HCT116 (cell line): ENCODE results near the gene SH3BP4. TPM values are rescaled to one million over a fixed set of nuclear protein-coding genes. Genes with fewer than 3 reads are reported as not detected.

Source experiments
- ATAC-seq: fragments of 200-7000 bp; cut with Tn5 transposase; 2 replicates; pipeline ENCODE4 v1.9.1; 2020; ENCODE audit warnings: mild to moderate bottlenecking, moderate library complexity
- BruUV-seq: library from RNA; stranded (reverse); fragments of 400-500 nt; replicated peaks from 2 replicates; lab custom pipeline; 2021; lab: Mats Ljungman, UMichigan
- CTCF ChIA-PET: fragments of 300-600 bp; sonication (Branson Sonifier 250); formaldehyde crosslinking; loops from one replicate; lab custom pipeline; 2021; ENCODE audit warnings: antibody characterized with exemption; lab: Charles Lee
- POLR2A ChIA-PET: fragments of 300-600, 350-600 bp; sonication (Branson Sonifier 250); formaldehyde crosslinking; loops from one replicate; lab custom pipeline; 2021; ENCODE audit warnings: antibody characterized with exemption; lab: Charles Lee
- RAD21 ChIA-PET, 2 experiments: fragments of 300-600 bp; sonication (Branson Sonifier 250); formaldehyde crosslinking; loops; one replicate each; lab custom pipeline; 2023; ENCODE audit warnings: low total read pairs in 2 of 2; ENCODE audit not compliant: uncharacterized antibody in 2 of 2, unreplicated experiment in 2 of 2, low non-redundant PET in 1 of 2; lab: Charles Lee
- DNase-seq: peaks from one replicate; pipeline ENCODE4 v3.0.0-alpha.2; 2010; ENCODE audit warnings: low read depth, low spot score
- H2AFZ ChIP-seq: fragments of 200-600 bp; shearing (Covaris generic), sonication (generic); 2 replicates; pipeline ENCODE4 v1.6.1; 2017; ENCODE audit warnings: low read depth, mixed run types, mixed read lengths, antibody characterized with exemption, low read length; ENCODE audit not compliant: poor library complexity, severe bottlenecking
- H3K27ac ChIP-seq: 2 replicates; pipeline ENCODE4 v1.5.1; 2012; ENCODE audit warnings: low read depth, low read length
- H3K27me3 ChIP-seq: fragments of 200-600 bp; sonication (generic); 2 replicates; pipeline ENCODE4 v1.6.1; 2016; ENCODE audit warnings: mixed run types, low read length, mixed read lengths; ENCODE audit not compliant: insufficient read depth
- H3K36me3 ChIP-seq, 2 experiments: fragments of 200-500 bp in 1 of 2; fragments of 200-600 bp in 1 of 2; sonication (Bioruptor generic) in 1 of 2; sonication (generic) in 1 of 2; 2 replicates each; pipeline versions ENCODE4 v1.5.1 to v1.6.1; 2014 to 2016; ENCODE audit warnings: low read length in 2 of 2, inconsistent platforms in 1 of 2, mixed read lengths in 1 of 2, mixed run types in 1 of 2; ENCODE audit not compliant: insufficient read depth in 2 of 2, control insufficient read depth in 1 of 2
- H3K4me1 ChIP-seq, 2 experiments: fragments of 200-600 bp in 1 of 2; sonication (generic) in 1 of 2; 2 replicates each; pipeline versions ENCODE4 v1.5.1 to v1.6.1; 2012 to 2017; ENCODE audit warnings: low read length in 2 of 2, inconsistent platforms in 1 of 2, mild to moderate bottlenecking in 1 of 2, mixed read lengths in 1 of 2, mixed run types in 1 of 2, moderate library complexity in 1 of 2; ENCODE audit not compliant: insufficient read depth in 2 of 2, control insufficient read depth in 1 of 2
- H3K4me2 ChIP-seq: fragments of 200-600 bp; sonication (generic); 2 replicates; pipeline ENCODE4 v1.6.1; 2017; ENCODE audit warnings: mixed run types, low read length, mixed read lengths
- H3K4me3 ChIP-seq, 2 experiments: fragments of 200-600 bp in 1 of 2; sonication (generic) in 1 of 2; replicated peaks in 1 of 2; 2 replicates each; pipeline ENCODE4 v1.5.1; 2011 to 2016; ENCODE audit warnings: low read length in 2 of 2, control low read depth in 1 of 2, low read depth in 1 of 2, mild to moderate bottlenecking in 1 of 2, mixed read lengths in 1 of 2, mixed run types in 1 of 2
- H3K79me2 ChIP-seq: fragments of 200-600 bp; sonication (generic); 2 replicates; pipeline ENCODE4 v1.6.1; 2017; ENCODE audit warnings: mild to moderate bottlenecking, mixed run types, low read length, moderate library complexity, mixed read lengths; ENCODE audit not compliant: insufficient read depth
- H3K9ac ChIP-seq: fragments of 200-600 bp; sonication (generic); 2 replicates; pipeline ENCODE4 v1.6.1; 2016; ENCODE audit warnings: low read length, mixed read lengths
- H3K9me2 ChIP-seq: fragments of 200-600 bp; sonication (generic), shearing (Covaris generic); 2 replicates; pipeline ENCODE4 v1.6.1; 2017; ENCODE audit warnings: mixed run types, mild to moderate bottlenecking, moderate library complexity; ENCODE audit not compliant: insufficient read depth
- H3K9me3 ChIP-seq, 2 experiments: fragments of 200-500 bp in 1 of 2; fragments of 200-600 bp in 1 of 2; sonication (Bioruptor generic) in 1 of 2; sonication (generic) in 1 of 2; 2 replicates each; pipeline ENCODE4 v1.6.1; 2014 to 2017; ENCODE audit warnings: low read length in 2 of 2, mixed read lengths in 2 of 2, inconsistent platforms in 1 of 2, low read depth in 1 of 2, mild to moderate bottlenecking in 1 of 2, mixed run types in 1 of 2, moderate library complexity in 1 of 2; ENCODE audit not compliant: control insufficient read depth in 1 of 2, insufficient read depth in 1 of 2
- H4K20me1 ChIP-seq: fragments of 200-600 bp; sonication (generic), shearing (Covaris generic); 2 replicates; pipeline ENCODE4 v1.6.1; 2017; ENCODE audit warnings: mixed run types, mild to moderate bottlenecking, moderate library complexity; ENCODE audit not compliant: insufficient read depth
- CEBPB ChIP-seq: IDR thresholded peaks from 2 replicates; pipeline ENCODE4 v1.6.1; 2012; ENCODE audit warnings: low read depth
- ELF1 ChIP-seq: IDR thresholded peaks from 2 replicates; pipeline ENCODE4 v1.6.1; 2012; ENCODE audit warnings: low read depth, borderline replicate concordance
- EZH2 ChIP-seq: fragments of 200-600 bp; sonication (generic); IDR thresholded peaks from 2 replicates; pipeline ENCODE4 v1.6.1; 2017; ENCODE audit warnings: antibody characterized with exemption, mixed run types
- EZH2phosphoT487 ChIP-seq: fragments of 200-600 bp; IDR thresholded peaks from 2 replicates; pipeline ENCODE4 v1.6.1; 2018; ENCODE audit warnings: antibody characterized with exemption, borderline replicate concordance
- JUND ChIP-seq: IDR thresholded peaks from 2 replicates; pipeline ENCODE4 v1.6.1; 2012
- SRF ChIP-seq: IDR thresholded peaks from 2 replicates; pipeline ENCODE4 v1.6.1; 2012; ENCODE audit warnings: low read depth
- ZFX ChIP-seq: fragments of 450-650 bp; IDR thresholded peaks from 2 replicates; pipeline ENCODE4 v1.6.1; 2017
- intact Hi-C: fragments of 100-400 bp; cut with micrococcal nuclease; formaldehyde crosslinking; loops from 2 replicates; pipeline ENCODE4 v1.10.0; 2022
- total RNA-seq: library from RNA; stranded (reverse); gene quantifications from one replicate; pipeline ENCODE4 v1.2.1, GENCODE V29; 2021; ENCODE audit not compliant: unreplicated experiment
- TF ChIP-seq, protein P1 (sequence below), 3 experiments: fragments of 200-600 bp in 1 of 3; sonication (generic) in 1 of 3; IDR thresholded peaks in 2 of 3; conservative IDR thresholded peaks in 1 of 3; 2 replicates each; pipeline ENCODE4 v1.5.1; 2012 to 2017; ENCODE audit warnings: low read depth in 2 of 3, low read length in 2 of 3, antibody characterized with exemption in 1 of 3, borderline replicate concordance in 1 of 3, control low read depth in 1 of 3, mild to moderate bottlenecking in 1 of 3, mixed read lengths in 1 of 3, mixed run types in 1 of 3, moderate library complexity in 1 of 3; ENCODE audit not compliant: insufficient read depth in 1 of 3

SH3BP4 gene
- total RNA-seq, 1 experiment from 2014 or later = 32.9 TPM

DNA sequence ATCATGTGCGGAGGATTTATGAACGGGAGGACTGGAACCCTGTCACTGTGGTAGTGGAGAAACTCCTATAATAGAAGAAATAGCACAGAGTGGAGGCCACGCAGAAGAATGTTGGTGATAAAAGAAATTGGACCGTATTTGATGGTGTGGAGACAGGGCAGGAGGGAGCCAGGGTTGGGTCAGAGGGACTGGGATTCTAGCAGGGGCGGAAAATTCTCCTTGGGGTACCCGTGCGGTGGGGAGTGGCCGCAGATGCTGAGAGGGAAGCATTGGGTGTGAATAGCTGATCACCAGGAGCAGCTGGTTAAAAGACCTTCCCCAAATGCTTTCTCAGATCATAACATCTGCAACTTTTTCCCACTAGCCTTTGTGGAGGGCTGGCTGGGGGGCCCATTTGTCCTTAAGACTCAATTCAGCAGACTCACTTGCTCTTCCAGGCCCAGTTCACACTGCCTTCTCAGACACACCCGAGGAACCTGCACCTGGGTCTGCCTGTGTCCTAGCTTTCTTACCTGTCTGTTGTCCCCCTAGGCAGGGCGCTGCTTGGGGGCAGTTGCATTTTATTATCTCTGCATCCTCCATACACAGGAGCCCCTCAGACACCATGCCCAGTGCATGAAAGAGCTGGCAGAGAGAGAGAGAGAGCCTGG, 7.1 kb downstream of the SH3BP4 start:
- no peak overlapping the region for H3K27ac ChIP-seq
- ChIA-PET RAD21 (no interaction called here), POLR2A (interaction anchor here (1.5 kb wide), 1 partner anchor 70 kb away, joined by 4 read pairs; no protein-coding TSS in a partner anchor), CTCF (no interaction called here)
- peaks cover 34 to 55% of the 10 kb centered on the region in 2 experiments for H3K4me1 ChIP-seq
- BruUV-seq = no TSS peak
- no peaks in the 10 kb centered on the region for H3K9me2 ChIP-seq
- H4K20me1 ChIP-seq = no peaks in the 10 kb centered on the region
- H3K4me2 ChIP-seq = no peak overlapping the region
- no peak for DNase-seq
- no peaks in the 10 kb centered on the region for H3K36me3 ChIP-seq
- H3K9me3 ChIP-seq = no peaks in the 10 kb centered on the region
- no peak for ATAC-seq
- H3K4me3 ChIP-seq = no peak overlapping the region
- no peaks in the 10 kb centered on the region for H3K27me3 ChIP-seq
- no peak overlapping the region for H2AFZ ChIP-seq
- intact Hi-C loops = no loop called here
- TF ChIP-seq EZH2phosphoT487 (no peak), CEBPB (no peak), EZH2 (no peak), ELF1 (no peak), SRF (no peak), JUND (no peak), ZFX (no peak)
- TF ChIP-seq, protein P1, sequence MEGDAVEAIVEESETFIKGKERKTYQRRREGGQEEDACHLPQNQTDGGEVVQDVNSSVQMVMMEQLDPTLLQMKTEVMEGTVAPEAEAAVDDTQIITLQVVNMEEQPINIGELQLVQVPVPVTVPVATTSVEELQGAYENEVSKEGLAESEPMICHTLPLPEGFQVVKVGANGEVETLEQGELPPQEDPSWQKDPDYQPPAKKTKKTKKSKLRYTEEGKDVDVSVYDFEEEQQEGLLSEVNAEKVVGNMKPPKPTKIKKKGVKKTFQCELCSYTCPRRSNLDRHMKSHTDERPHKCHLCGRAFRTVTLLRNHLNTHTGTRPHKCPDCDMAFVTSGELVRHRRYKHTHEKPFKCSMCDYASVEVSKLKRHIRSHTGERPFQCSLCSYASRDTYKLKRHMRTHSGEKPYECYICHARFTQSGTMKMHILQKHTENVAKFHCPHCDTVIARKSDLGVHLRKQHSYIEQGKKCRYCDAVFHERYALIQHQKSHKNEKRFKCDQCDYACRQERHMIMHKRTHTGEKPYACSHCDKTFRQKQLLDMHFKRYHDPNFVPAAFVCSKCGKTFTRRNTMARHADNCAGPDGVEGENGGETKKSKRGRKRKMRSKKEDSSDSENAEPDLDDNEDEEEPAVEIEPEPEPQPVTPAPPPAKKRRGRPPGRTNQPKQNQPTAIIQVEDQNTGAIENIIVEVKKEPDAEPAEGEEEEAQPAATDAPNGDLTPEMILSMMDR (IDR thresholded peaks at IDR 0.05 in 2 of 3, conservative IDR thresholded peaks at IDR 0.05 in 1 of 3; ENCODE audit: borderline replicate concordance in 1 of 3, insufficient read depth in 1 of 3, low read depth in 2 of 3, low read length in 2 of 3) = no peak
- peaks cover 97% of the 10 kb centered on the region for H3K79me2 ChIP-seq
- no peak overlapping the region for H3K9ac ChIP-seq
